Activated naive CD4-positive, alpha-beta T cell treated with anti-CD3 and anti-CD28 coated beads, Interleukin-2, amount 10 ng/mL, durations not matched to agents 7 days and 5 days (primary cell): Measurements from ENCODE around the gene F7.
A peak's percentile ranks its signal among the peaks of the same experiment; 100 is the strongest.

ENCODE experiments used
- CTCF ChIA-PET: fragments of 350-600 bp; sonication (Branson Sonifier 250); formaldehyde crosslinking; loops from one replicate; lab custom pipeline; 2021; ENCODE audit warnings: antibody characterized with exemption; lab: Charles Lee
- DNase-seq: peaks from one replicate; pipeline ENCODE4 v3.0.0-alpha.2; 2020
- H3K27ac Mint-ChIP-seq: one replicate; pipeline ENCODE4 v1.8.0; 2021; ENCODE audit warnings: mild to moderate bottlenecking, moderate library complexity, mixed read lengths
- H3K27me3 Mint-ChIP-seq: one replicate; pipeline ENCODE4 v1.8.0; 2021; ENCODE audit warnings: mild to moderate bottlenecking, mixed read lengths
- H3K36me3 Mint-ChIP-seq: one replicate; pipeline ENCODE4 v1.8.0; 2021; ENCODE audit warnings: mixed read lengths
- H3K4me1 Mint-ChIP-seq: one replicate; pipeline ENCODE4 v1.8.0; 2021; ENCODE audit warnings: mixed read lengths
- H3K4me3 Mint-ChIP-seq: one replicate; pipeline ENCODE4 v1.8.0; 2021; ENCODE audit warnings: mild to moderate bottlenecking, moderate library complexity, mixed read lengths
- H3K9me3 Mint-ChIP-seq: one replicate; pipeline ENCODE4 v1.8.0; 2021; ENCODE audit warnings: mixed read lengths

F7 gene

GRCh38 chr13:113129921-113130750 lies 24.5 kb downstream of the F7 start:
- H3K9me3 Mint-ChIP-seq, result no peaks in the 10 kb centered on the region
- H3K27ac Mint-ChIP-seq, result no peak overlapping the region
- no peaks in the 10 kb centered on the region for H3K4me1 Mint-ChIP-seq
- CTCF ChIA-PET, result no interaction called here
- H3K36me3 Mint-ChIP-seq, result no peaks in the 10 kb centered on the region
- DNase-seq, result peak; percentile 43
- peaks cover 79% of the 10 kb centered on the region for H3K27me3 Mint-ChIP-seq
- no peak overlapping the region for H3K4me3 Mint-ChIP-seq

- no peaks in the 10 kb centered on the region for H3K9me3 Mint-ChIP-seq
- H3K36me3 Mint-ChIP-seq, result no peaks in the 10 kb centered on the region
- H3K4me1 Mint-ChIP-seq, result no peaks in the 10 kb centered on the region
- H3K4me3 Mint-ChIP-seq, result no peak overlapping the region
- CTCF ChIA-PET, result no interaction called here
- H3K27me3 Mint-ChIP-seq, result peaks cover 44% of the 10 kb centered on the region
- no peak overlapping the region for H3K27ac Mint-ChIP-seq
- DNase-seq, result no peak
These were observed 29.7 kb downstream of the F7 start for GRCh38 chr13:113135281-113135760.

GRCh38 chr13:113137691-113138298 lies 32.2 kb downstream of the F7 start:
- H3K27ac Mint-ChIP-seq, result no peak overlapping the region
- H3K36me3 Mint-ChIP-seq, result no peaks in the 10 kb centered on the region
- no peak for DNase-seq
- no peaks in the 10 kb centered on the region for H3K9me3 Mint-ChIP-seq
- no peaks in the 10 kb centered on the region for H3K4me1 Mint-ChIP-seq
- CTCF ChIA-PET, result no interaction called here
- peaks cover 30% of the 10 kb centered on the region for H3K27me3 Mint-ChIP-seq
- H3K4me3 Mint-ChIP-seq, result no peak overlapping the region

GRCh38 chr13:113138792-113139551 lies 33.4 kb downstream of the F7 start:
- no peak for DNase-seq
- H3K27ac Mint-ChIP-seq, result no peak overlapping the region
- peaks cover 20% of the 10 kb centered on the region for H3K27me3 Mint-ChIP-seq
- no peaks in the 10 kb centered on the region for H3K9me3 Mint-ChIP-seq
- H3K4me1 Mint-ChIP-seq, result no peaks in the 10 kb centered on the region
- H3K4me3 Mint-ChIP-seq, result no peak overlapping the region
- H3K36me3 Mint-ChIP-seq, result no peaks in the 10 kb centered on the region
- CTCF ChIA-PET, result no interaction called here

- no peaks in the 10 kb centered on the region for H3K4me1 Mint-ChIP-seq
- H3K9me3 Mint-ChIP-seq, result no peaks in the 10 kb centered on the region
- no peaks in the 10 kb centered on the region for H3K36me3 Mint-ChIP-seq
- H3K4me3 Mint-ChIP-seq, result no peak overlapping the region
- CTCF ChIA-PET, result no interaction called here
- H3K27me3 Mint-ChIP-seq, result peaks cover 16% of the 10 kb centered on the region
- H3K27ac Mint-ChIP-seq, result no peak overlapping the region
- no peak for DNase-seq
These were observed 34.0 kb downstream of the F7 start for GRCh38 chr13:113139577-113139976.

GRCh38 chr13:113140677-113141600 lies 35.3 kb downstream of the F7 start:
- H3K4me1 Mint-ChIP-seq, result no peaks in the 10 kb centered on the region
- no peak for DNase-seq
- H3K27me3 Mint-ChIP-seq, result peaks cover 16% of the 10 kb centered on the region
- H3K27ac Mint-ChIP-seq, result no peak overlapping the region
- no peak overlapping the region for H3K4me3 Mint-ChIP-seq
- no peaks in the 10 kb centered on the region for H3K9me3 Mint-ChIP-seq
- H3K36me3 Mint-ChIP-seq, result no peaks in the 10 kb centered on the region
- CTCF ChIA-PET, result interaction anchor here (0.6 kb wide), 1 partner anchor 1709 kb away, joined by 3 read pairs; no protein-coding TSS in a partner anchor

- Mint-ChIP-seq H3K9me3 (no peaks in the 10 kb centered on the region), H3K4me1 (no peaks in the 10 kb centered on the region), H3K4me3 (no peak overlapping the region), H3K36me3 (no peaks in the 10 kb centered on the region), H3K27me3 (peaks cover 16% of the 10 kb centered on the region), H3K27ac (no peak overlapping the region)
- no peak for DNase-seq
- CTCF ChIA-PET, result interaction anchor here (0.6 kb wide), 1 partner anchor 1709 kb away, joined by 3 read pairs; no protein-coding TSS in a partner anchor
These were observed 36.0 kb downstream of the F7 start for GRCh38 chr13:113141601-113141970.

- CTCF ChIA-PET, result no interaction called here
- Mint-ChIP-seq H3K9me3 (no peaks in the 10 kb centered on the region), H3K36me3 (no peaks in the 10 kb centered on the region), H3K4me3 (no peak overlapping the region), H3K4me1 (no peaks in the 10 kb centered on the region), H3K27me3 (peaks cover 16% of the 10 kb centered on the region), H3K27ac (no peak overlapping the region)
- DNase-seq, result no peak
These were observed 37.3 kb downstream of the F7 start for GRCh38 chr13:113142876-113143275.

- H3K27me3 Mint-ChIP-seq, result peaks cover 18% of the 10 kb centered on the region
- no peaks in the 10 kb centered on the region for H3K36me3 Mint-ChIP-seq
- H3K4me3 Mint-ChIP-seq, result no peak overlapping the region
- no peaks in the 10 kb centered on the region for H3K4me1 Mint-ChIP-seq
- DNase-seq, result no peak
- H3K27ac Mint-ChIP-seq, result no peak overlapping the region
- H3K9me3 Mint-ChIP-seq, result no peaks in the 10 kb centered on the region
- CTCF ChIA-PET, result no interaction called here
These were observed 38.1 kb downstream of the F7 start for GRCh38 chr13:113143466-113144254.

GRCh38 chr13:113144255-113144629 lies 38.7 kb downstream of the F7 start:
- Mint-ChIP-seq H3K4me1 (no peaks in the 10 kb centered on the region), H3K27ac (no peak overlapping the region), H3K27me3 (peaks cover 16% of the 10 kb centered on the region), H3K9me3 (no peaks in the 10 kb centered on the region), H3K4me3 (no peak overlapping the region), H3K36me3 (no peaks in the 10 kb centered on the region)
- CTCF ChIA-PET, result no interaction called here
- no peak for DNase-seq

- H3K9me3 Mint-ChIP-seq, result no peaks in the 10 kb centered on the region
- CTCF ChIA-PET, result no interaction called here
- H3K4me3 Mint-ChIP-seq, result no peak overlapping the region
- no peaks in the 10 kb centered on the region for H3K36me3 Mint-ChIP-seq
- H3K4me1 Mint-ChIP-seq, result no peaks in the 10 kb centered on the region
- no peak for DNase-seq
- H3K27ac Mint-ChIP-seq, result no peak overlapping the region
- peaks cover 22% of the 10 kb centered on the region for H3K27me3 Mint-ChIP-seq
These were observed 39.9 kb downstream of the F7 start for GRCh38 chr13:113145496-113145895.

- Mint-ChIP-seq H3K27ac (no peak overlapping the region), H3K4me3 (no peak overlapping the region), H3K36me3 (no peaks in the 10 kb centered on the region), H3K9me3 (no peaks in the 10 kb centered on the region), H3K4me1 (peaks cover under 1% of the 10 kb centered on the region), H3K27me3 (peaks cover 27% of the 10 kb centered on the region)
- CTCF ChIA-PET, result no interaction called here
- no peak for DNase-seq
These were observed 40.5 kb downstream of the F7 start for GRCh38 chr13:113145911-113146598.

- Mint-ChIP-seq H3K4me3 (no peak overlapping the region), H3K27ac (no peak overlapping the region), H3K9me3 (no peaks in the 10 kb centered on the region), H3K27me3 (peaks cover 32% of the 10 kb centered on the region), H3K36me3 (no peaks in the 10 kb centered on the region), H3K4me1 (peaks cover 5% of the 10 kb centered on the region)
- DNase-seq, result no peak
- CTCF ChIA-PET, result no interaction called here
These were observed 41.2 kb downstream of the F7 start for GRCh38 chr13:113146750-113147149.
